ENCODE measurements around the gene GPBP1. TPM values are rescaled to one million over a fixed set of nuclear protein-coding genes. Genes with fewer than 3 reads are reported as not detected.

The GPBP1 gene, protein sequence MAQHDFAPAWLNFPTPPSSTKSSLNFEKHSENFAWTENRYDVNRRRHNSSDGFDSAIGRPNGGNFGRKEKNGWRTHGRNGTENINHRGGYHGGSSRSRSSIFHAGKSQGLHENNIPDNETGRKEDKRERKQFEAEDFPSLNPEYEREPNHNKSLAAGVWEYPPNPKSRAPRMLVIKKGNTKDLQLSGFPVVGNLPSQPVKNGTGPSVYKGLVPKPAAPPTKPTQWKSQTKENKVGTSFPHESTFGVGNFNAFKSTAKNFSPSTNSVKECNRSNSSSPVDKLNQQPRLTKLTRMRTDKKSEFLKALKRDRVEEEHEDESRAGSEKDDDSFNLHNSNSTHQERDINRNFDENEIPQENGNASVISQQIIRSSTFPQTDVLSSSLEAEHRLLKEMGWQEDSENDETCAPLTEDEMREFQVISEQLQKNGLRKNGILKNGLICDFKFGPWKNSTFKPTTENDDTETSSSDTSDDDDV
- 10 to 100 TPM; 71.6 to 72.9 TPM for total RNA-seq

DNA sequence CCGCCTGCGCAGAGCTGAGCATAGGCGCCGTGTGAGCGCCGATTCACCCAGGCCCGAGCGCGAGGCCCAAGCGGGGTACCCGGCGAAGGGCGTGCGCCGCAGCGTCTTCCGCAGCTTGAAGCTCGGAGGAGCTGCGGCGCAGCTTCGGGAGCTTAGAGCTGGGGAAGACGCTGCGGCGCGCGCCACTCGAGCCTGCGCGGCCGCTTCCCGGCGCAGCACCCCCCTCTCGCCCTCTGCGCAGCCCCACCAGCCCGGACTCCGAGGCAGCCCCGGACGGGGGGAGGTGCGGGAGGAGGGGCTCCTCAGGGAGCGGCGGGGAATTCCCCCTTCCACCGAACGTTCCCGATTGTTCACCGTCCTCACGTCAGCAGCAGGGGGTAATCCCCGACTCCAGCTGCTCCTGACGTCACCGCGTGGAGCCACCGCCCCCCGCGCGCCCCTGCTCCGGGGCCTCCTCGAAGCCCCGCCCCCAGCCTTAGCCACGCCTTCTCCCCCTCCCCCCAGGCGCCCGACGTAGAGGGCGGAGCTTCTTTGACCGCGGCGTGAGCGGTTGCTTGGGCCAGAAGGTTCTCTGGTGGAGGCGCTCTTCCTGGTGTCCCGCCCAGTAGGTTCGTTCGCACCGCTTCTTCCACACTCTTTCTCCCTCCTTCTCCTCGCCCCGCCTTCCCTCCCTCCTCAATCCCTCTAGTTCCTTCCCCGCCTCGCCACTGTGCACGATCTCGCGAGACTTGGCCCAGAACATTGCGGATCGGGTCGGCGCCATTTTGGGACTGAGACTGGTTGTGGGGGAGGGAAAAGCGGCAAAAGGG is at the start of gene GPBP1:
Gene GPBP1, plus strand, starts transcription at position 741 of the 809 bp plus-strand sequence. CDS start 40,072 bp downstream, outside the sequence.

Small RNAs within 50 kb of the gene (small RNA-seq; reads per million reads assigned to genes)
- 0 reads per million in 2 donors for gene RF00019

Other genes starting within 250 kb of the GPBP1 start
- 10 to 100 TPM; 29.3 to 34.1 TPM for gene MIER3, start 221.9 kb upstream of the GPBP1 start, total RNA-seq

Data from melanocyte of skin (primary cell).